Fibroblast of peridontal ligament (primary cell): ENCODE data around the gene RCOR1.
"Not testable (repeated sequence)": the region's sequence is repeated elsewhere in the genome, so short reads cannot be mapped to it uniquely, and the experiment has no call there.

Experiments
- DNase-seq: peaks from one replicate; pipeline ENCODE4 v3.0.0-alpha.2; 2010; ENCODE audit errors: extremely low read depth

The RCOR1 gene

DNA sequence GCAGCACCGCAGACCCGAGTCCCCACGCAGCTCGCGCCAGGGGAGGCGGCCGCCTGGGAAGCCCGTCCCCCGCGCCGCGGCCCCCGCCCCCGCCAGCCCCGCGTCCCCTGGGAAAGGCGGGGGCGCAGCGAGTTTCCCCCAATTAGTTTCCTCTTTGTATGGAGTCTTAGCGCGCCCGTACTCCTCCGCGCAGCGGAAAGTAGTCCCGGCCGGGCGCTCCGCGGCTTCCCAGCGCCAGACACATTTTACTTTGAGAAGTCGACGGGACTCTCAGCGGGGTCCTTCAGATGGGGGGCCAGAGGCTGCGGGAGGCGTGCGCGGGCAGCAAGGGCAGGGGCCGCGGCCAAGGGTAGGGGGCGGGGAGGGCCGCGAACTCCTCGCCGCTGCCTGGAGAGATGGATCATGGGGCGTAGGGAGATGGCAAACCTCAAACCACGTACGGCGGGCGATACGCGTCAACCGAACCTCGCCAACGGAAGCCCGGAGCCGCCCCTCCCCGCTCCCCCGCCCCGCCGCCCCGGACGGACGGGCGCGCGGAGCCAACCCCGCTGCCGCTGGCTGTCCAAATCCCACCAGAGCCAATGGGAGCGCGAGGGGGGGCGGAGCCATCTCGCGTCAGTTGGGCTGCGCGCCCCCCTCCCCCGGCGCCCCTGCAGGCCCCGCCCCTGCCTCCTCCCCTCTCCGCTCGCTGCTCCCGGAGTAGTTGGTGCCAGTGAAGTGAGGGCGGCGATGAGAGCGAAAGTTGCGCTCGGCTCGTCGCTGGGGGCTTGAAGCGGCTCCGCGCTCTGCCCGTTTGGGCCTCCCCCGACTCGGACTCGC is at the start of gene RCOR1:
Gene RCOR1, plus strand, starts transcription at position 706 of the 819 bp plus-strand sequence. CDS start 238 bp downstream, outside the sequence.
- peak; percentile 95 for DNase-seq

DNA sequence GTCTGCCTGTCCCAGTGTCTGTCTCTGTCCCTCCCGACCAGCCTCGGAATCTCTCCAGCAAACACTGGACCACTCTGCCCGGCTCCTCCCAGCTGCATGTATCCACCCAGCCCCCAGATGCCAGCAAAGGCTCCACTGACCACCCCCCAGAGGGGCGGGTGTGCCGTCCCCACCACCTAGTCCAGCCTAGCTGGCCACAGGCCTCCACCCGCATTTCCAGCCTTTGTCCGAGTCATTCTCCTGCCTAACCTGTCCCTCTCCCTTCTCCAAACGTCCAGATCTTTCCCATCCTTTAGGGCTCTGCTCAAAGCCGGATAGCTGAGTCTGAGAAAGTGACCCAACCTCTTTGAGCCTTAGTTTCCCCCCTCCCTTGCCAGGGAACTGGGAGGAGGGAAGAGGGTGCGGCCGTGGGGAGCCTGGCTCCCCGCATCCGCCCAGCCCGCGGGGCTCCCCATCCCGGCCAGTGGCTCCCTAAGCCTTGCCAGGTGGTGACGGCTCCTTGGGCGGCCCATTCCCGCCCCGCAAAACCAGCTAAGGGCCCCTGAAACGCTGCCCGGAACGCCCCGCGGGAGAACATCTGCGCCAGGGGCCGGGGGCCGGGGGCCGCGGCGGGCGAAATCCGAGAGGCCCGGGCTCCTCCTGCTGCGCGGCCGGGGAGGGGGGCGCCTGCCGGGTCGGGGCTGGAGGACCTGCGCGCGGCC is 48.3 kb upstream of the RCOR1 start:
- DNase-seq = no peak

DNA sequence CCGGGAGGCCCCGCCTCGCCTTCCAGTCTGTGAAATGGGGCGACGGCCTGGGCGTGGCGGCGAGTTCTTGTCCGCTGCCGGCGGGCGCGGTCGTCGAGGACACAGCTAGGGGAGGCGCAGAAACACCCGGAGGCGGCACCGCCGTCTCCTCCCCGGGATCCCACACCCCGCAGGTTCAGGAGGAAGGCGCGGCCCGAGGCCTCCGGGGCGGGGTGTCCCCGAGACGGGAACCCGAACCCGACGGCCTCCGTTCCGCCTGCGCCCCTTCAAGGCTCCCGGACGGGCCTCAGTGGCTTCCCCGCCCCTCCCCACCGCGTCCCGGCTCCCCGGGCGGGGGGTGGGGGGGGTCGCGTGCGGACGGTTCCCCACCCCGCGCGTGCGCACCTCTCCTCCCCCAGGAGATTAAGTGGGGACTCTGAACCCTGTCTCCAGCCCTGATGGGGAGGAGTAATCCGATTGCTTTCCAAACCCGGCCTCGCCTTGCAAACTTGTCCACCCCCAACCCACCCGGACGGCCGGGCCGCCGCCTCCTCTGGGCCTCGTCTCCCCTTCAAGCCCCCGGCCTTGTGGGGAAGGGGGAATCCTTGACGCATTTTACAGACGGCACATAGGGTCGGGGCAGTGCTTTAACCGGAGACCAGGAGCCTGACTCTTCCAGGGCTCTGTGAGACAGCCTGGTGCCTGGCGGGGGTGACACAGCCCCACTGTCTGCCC is 47.5 kb upstream of the RCOR1 start:
- no peak for DNase-seq

DNA sequence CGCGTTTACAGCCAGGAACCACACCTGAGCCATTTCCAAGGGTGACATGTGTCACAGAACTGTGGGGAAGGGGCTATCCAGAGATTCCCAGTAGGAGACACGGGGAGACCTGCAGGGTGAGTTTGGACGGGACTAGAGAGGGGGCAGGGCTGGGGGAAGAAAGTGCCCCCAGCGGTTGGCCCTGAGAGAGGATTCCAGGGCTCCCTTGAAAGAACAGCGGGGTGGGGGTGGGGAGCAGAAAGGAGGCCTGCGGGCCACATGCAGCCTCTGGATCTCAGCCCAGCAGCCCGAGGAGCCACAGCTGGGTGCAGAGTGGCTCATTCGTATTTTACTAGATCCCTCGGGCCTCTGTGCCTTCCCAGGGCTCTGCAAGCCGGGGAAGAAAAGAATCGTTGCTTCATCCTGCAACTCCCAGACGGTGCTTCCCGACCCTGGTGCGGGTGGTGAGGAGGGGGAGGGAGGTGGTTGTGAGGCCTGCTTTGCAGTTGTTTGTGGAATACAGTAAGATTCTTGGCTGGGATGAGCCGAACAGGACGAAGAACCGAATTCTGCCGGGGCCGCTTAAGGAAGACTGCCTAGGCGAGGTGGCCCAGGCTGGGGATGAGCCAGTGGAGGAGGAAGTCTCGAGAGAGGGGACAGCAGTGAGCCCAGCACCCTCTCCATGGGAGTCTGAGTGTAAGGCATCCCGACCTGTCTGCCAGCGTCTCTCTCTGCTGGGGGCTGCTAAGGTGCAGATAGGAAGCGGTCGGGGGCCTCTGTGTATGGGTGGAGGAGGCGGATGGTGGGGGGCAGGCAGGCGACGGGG is 46.8 kb upstream of the RCOR1 start:
- peak; percentile 38 for DNase-seq

DNA sequence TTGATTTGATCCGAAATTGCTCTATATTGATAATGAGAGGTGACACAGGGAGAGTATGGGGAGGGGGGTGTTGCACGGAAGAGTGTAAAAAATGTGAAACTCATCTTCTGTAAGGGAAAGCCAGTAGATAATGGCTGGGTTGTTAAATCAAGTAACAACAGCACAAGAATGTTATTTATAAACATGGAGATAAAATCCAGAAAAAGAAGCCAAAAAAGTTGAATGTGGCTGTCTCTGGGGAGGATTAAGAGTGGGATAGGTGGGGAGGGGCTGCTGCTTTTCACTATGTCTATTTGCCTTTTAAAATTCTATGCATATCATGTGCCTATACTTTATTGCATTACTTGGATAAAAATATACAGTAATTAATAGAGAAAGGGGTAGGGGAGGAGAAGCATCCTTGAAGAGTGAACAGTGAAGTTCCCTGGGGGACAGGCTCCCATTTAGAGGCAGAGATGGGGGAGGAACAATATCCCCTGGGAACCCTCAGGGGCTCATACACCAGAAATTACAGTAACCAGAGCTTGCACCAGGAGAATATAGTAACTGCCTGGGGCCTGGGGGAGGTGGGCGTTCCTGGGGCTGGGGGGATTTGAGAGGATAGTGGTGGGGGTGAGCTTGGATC is 43.7 kb upstream of the RCOR1 start:
- DNase-seq = no peak

DNA sequence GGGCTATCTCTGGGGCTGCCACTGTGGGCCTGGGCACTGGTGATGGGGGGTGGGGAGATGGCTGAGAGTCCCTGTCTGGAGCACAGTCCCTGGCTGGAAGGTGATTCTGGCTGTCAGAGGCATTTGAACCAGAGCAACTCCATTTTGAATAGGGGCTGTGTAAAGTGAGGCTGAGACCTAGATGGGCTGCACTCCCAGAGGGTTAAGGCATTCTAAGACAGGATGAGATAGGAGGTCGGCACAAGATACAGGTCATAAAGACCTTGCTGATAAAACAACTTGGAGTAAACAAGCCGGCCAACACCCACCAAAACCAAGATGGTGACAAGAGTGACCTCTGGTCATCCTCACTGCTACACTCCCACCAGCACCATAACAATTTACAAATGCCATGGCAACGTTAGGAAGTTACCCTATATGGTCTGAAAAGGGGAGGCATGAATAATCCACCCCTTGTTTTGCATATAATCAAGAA is 41.5 kb upstream of the RCOR1 start:
- DNase-seq = not testable (repeated sequence)

DNA sequence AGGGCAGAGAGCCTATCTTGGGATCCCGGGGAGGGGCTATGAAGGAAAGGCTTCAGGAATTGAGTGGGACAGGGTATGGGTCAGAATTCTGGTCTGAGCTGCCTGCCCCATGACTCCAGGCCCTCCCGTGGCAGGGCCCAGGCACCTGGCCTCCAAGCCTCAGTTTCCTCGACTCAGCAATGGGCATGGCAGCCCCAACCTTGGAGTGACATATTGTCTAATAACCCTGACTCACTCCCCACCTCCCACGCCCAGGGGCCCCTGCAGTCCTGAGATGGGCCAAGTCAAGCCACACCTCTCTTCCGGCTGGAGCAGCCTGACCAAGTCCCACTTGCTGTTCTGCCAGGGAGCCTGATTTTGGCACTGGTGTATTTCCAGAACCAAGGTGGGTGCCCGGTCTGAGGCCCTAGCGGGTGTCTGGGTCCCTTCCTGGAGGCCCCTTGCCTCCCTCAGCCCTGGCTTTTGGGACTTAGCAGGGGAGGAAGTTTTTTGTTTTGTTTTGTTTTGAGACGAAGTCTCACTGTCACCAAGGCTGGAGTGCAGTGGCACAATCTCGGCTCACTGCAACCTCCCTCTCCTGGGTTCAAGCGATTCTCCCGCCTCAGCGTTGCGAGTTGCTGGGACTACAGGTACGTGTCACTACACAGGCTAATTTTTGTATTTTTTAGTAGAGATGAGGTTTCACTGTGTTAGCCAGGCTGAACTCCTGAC is 40.3 kb upstream of the RCOR1 start:
- DNase-seq = no peak

DNA sequence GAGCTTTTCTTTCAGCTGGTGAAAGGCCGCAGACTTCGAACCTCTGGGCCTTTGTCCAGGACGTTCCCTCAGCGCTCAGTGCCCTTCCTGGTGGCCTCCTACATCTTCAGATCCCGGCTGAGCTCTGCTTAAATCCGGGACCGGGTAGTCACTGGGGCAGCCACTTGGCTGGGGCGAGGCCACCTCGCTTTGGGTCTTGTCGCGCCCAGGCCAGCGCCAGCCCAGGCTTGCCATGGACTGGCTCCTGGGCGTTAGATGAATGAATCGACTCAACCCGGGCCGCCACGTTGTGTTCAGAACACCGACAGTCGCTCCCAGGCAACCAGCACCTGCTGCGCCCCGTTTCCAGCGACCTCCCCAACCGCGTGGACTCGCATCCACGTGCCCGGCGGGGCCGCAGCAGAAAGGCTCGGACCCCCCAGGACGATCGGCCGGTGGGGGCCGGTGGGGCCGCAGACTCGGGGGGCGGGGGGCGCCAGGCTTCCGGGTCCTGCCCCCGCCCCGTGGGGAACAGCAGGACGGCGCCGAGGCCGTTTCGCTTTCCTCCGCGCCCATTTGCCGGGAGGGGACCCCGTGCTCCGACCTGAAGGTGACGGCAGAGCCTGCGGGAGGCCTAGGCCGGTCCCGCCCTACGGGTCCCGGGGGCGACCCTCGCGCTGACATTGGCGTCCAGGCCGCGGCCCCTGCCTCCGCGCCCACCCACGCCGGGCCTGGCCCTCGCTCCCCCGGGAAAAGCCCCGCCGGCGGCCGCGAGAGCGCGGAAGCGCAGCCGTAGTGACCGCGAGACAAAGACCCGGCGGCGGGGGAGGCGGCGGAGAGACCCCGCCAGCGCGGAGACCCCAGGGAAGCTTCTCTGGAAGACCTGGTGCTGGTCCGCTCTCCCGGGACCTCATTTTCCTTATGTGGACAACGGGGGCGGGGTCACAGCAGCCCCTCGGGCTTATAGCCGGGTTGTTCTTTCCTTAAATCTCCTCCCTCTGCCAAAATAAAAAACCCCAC is 37.3 kb upstream of the RCOR1 start:
- DNase-seq = no peak

DNA sequence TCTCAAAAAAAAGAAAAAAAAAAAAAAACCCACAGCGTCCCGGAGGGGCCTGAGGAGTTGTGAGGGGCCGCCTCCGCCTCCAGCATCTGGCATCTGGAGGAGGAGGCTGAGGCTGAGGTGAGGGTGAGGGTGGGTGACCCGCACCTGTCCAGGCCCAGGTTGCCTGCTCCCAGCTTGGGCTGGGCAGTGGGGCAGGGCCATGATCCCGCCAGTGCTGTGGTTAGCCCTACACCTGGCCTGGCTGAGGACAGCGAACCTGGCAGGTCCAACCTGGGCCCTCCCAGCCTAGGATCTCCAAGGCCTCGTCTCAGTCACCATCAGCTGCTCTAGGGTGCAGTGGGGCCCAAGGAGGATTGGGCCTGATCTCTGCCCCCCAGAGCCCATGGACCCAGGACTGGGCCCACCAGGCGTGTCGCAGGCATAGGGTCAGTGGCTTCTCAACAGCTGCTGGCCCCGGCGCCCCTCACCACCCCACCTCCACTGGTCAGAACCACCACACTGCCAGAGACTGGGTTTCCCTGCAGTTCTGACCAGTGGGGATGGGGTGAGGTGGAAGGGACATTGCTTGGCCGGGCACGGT is 36.3 kb upstream of the RCOR1 start:
- no peak for DNase-seq

DNA sequence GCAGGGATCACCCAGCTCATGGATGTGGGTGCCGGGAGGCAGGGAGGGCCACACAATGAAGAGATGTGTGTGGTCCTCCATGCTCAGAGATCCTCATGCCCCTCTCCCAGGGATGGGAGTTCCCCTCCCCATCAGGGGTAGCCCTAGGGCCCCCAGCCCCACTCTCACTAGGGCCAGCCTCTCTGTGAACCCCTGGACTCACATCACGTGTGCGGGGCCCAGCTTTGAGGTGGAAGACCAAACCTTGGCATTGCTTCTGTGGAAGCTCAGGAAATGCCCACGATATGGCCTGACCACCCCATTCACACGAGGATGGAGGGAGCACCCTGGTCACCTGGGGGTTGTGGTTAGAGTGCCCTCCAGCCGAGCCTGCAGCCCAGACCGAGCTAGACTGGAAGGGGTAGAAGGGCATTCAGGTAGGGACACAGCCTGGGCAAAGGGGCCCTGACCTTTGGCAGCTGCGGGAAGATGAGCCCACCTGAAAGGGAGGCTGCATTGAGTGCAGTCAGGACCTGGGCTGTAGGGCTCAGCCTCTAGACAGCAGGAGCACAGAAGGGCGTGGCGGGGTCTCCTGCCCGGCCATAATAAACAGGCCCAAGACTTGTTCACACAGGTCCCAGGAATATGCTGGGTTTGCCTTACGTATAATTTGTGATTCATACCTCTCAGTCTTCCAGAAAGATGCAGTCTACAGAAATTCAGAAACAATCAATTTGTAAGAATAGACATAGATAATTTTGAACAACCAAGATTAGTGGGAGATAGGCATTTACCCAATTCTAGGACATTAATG is 34.8 kb upstream of the RCOR1 start:
- DNase-seq = no peak

DNA sequence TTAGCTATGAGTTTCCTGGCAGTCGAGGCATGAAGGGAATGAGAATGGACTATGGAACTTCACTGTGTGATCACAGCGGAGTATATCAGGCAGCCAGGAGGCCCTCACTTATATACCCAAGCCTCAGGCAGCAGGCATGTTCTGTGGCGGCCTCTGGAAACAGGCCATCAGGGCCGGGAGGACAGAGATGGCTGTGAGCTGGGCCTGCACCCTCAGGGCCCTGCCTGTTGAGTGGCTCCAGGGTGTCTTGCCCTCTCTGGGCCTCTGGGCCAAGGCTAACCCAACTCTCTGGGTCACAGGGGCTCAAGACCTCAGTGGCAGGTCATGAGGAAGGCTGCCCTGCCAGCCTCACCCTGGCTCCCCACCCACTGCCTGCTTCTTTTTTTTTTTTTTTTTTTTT is 33.9 kb upstream of the RCOR1 start:
- no peak for DNase-seq

DNA sequence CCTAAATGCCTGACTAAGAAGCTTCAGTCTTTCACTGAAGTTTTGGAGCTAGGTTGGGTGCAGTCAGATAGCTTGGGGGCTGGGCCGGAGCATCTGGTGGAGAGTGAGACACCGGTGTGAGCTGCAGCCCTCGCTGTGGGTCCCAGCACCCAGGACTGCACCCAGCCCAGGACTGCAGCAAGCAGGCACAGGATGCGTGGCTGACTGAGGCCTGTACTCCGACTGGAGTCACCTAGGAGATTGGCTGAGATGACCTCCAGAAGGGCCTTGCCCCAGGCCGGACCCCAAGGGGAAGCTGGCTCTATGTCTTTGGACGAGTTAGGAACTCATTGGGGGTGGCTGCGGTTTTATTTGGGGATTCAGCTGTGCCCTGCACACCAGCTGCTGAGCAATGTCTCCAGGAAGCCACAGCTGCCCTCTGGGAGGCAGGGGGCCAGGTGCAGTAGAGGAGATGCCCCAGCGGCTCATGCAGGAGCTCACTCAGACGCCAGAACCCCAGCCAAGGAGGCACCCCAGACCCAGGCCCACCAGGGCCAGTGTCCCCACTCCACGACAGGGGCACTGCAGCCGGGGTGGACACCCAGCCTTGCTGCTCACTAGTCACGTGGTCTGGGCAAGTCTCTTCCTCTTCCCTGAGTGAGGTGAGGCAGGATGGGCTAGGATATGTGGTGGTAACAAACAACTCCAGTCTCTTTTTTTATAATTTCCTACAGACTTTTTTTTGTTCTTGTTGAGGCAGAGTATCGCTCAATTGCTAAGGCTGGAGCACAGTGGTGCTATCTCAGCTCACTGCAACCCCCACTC is 31.8 kb upstream of the RCOR1 start:
- no peak for DNase-seq

DNA sequence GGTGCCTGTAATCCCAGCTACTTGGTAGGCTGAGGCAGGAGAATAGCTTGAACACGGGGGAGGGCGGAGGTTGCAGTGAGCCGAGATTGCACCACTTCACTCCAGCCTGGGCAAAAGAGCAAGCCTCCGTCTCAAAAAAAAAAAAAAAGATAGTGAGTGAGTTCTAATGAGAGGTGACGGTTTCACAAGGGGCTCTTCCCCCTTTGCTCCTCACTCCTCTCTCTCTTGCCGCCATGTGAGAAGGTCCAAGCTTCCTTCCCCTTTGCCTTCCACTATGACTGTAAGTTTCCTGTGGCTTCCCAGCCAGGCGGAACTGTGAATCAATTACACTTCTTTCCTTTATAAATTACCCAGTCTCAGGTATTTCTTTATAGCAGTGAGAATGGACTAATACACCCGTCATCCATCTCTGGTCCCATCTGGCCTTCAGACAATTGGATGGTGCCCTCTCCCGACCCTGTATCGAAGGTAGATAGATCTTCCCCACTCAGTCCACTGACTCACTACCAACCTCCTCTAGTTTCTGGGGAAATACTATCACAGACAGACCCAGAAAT is 27.0 kb upstream of the RCOR1 start:
- DNase-seq = no peak

DNA sequence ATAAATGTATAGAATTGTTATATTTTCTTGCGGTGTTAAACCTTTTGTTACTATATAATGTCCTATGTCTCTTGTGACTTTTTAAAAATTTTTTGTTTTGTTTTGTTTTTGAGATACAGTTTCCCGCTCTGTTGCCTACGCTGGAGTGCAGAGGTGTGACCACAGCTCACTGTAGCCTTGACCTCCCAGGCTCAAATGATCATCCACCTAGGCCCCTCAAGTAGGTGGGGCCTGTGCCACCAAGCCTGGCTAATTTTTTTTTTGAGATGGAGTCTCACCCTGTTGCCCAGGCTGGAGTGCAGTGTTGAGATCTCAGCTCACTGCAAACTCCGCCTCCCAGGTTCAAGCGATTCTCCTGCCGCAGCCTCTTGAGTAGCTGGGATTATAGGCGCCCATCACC is 26.5 kb upstream of the RCOR1 start:
- no peak for DNase-seq

DNA sequence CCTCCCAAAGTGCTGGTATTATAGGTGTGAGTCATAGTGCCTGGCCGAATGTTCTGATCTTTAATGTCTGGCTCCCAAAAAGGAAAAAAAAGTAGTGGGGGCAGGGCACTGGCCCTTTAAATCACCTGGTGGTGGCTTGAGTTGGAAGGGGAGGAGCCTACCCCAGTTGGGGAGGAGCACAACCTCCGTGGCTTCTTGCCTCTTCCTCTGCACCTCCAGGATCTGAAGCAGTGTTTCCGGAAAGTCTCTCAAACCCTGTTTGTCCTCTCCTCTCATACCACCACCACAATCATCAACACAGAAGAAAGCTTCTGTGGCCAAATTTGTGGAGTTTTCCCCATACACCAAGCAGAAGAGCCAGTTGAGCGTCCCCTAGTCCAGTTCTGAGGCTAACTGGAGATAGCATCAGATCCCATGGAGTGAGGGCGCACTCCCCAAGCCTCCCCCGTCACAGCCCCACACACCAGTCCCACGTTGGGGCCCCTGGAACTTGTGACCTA is 24.3 kb upstream of the RCOR1 start:
- no peak for DNase-seq

DNA sequence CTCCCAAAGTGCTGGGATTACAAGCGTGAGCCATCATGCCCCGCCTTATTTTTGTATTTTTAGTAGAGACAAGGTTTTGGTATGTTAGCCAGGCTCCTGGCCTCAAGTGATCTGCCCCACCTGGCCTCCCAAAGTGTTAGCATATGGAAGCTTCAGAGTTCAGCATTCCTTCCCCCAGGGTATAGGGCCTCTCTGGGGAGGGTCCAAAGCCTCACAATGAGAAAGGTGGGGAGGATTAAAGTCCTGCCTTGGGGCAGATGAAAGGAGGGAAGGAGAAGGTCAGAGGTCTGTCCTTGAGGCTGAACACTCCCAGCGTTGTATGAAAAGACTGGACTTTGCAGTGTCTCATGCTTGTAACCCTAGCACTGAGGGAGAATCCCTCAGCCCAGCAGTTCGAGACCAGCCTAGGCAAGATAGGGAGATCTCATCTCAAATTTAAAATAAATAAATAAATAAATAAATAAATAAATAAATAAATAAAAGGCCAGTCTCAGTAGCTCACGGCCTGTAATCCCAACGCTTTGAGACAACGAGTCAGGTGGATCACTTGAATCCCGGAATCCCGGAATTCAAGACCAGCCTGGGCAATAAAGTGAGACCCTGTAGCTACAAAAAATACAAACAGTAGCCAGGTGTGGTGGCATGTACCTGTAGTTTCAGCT is 22.0 kb upstream of the RCOR1 start:
- DNase-seq = no peak
